GM19452 (cell line): ENCODE results near the gene BLMH.

Source experiments
- ATAC-seq: cut with Tn5 transposase; IDR thresholded peaks from one replicate; pipeline ENCODE4 v1.9.1; 2021; ENCODE audit not compliant: unreplicated experiment

BLMH gene

GRCh38 chr17:30251931-30252330, 39.8 kb downstream of the BLMH start:
- ATAC-seq: no peak

- ATAC-seq: no peak
Measured at GRCh38 chr17:30249460-30249859, 42.3 kb downstream of the BLMH start.

GRCh38 chr17:30248786-30249185, 43.0 kb downstream of the BLMH start:
- ATAC-seq: no peak

GRCh38 chr17:30246460-30246859, 45.3 kb downstream of the BLMH start:
- ATAC-seq: no peak

- no peak for ATAC-seq
Measured at GRCh38 chr17:30244853-30245385, 46.8 kb downstream of the BLMH start.

GRCh38 chr17:30243568-30243967, 48.2 kb downstream of the BLMH start:
- no peak for ATAC-seq

GRCh38 chr17:30243002-30243401, 48.7 kb downstream of the BLMH start:
- ATAC-seq: no peak

GRCh38 chr17:30241051-30241450, 50.7 kb downstream of the BLMH start:
- no peak for ATAC-seq

- ATAC-seq: no peak
Measured at GRCh38 chr17:30240177-30240576, 51.6 kb downstream of the BLMH start.

- ATAC-seq: no peak
Measured at GRCh38 chr17:30239089-30239462, 52.7 kb downstream of the BLMH start.

- no peak for ATAC-seq
Measured at GRCh38 chr17:30238387-30239088, 53.2 kb downstream of the BLMH start.

GRCh38 chr17:30238003-30238344, 53.8 kb downstream of the BLMH start:
- ATAC-seq: no peak

- no peak for ATAC-seq
Measured at GRCh38 chr17:30237296-30238002, 54.3 kb downstream of the BLMH start.

GRCh38 chr17:30236766-30237165, 55.0 kb downstream of the BLMH start:
- no peak for ATAC-seq

GRCh38 chr17:30236297-30236624, 55.5 kb downstream of the BLMH start:
- ATAC-seq: no peak

GRCh38 chr17:30235386-30236296, 56.1 kb downstream of the BLMH start, which contains the start of gene SLC6A4:
TSS of gene SLC6A4 (minus strand) at chr17:30235697. CDS start at chr17:30221958, 13,739 bp downstream.
- no peak for ATAC-seq

GRCh38 chr17:30234964-30235363, 56.8 kb downstream of the BLMH start:
- no peak for ATAC-seq

GRCh38 chr17:30234296-30234695, 57.4 kb downstream of the BLMH start:
- ATAC-seq: no peak

- ATAC-seq: no peak
Measured at GRCh38 chr17:30232824-30233427, 58.8 kb downstream of the BLMH start.

GRCh38 chr17:30232015-30232823, 59.5 kb downstream of the BLMH start:
- ATAC-seq: no peak
